MCF 10A (cell line): Measurements from ENCODE around the gene TDRD10. TPM values are rescaled to one million over a fixed set of nuclear protein-coding genes. Genes with fewer than 3 reads are reported as not detected.

Source experiments
- BruUV-seq: library from RNA; stranded (reverse); fragments of 400-500 nt; replicated peaks from 2 replicates; lab custom pipeline; 2021; lab: Mats Ljungman, UMichigan
- CTCF ChIA-PET: fragments of 300-600 bp; sonication (Branson Sonifier 250); formaldehyde crosslinking; extraction: SDS; loops from one replicate; lab custom pipeline; 2021; ENCODE audit warnings: antibody characterized with exemption, inconsistent platforms; lab: Yijun Ruan, JAX
- POLR2A ChIA-PET: fragments of 300-600, 350-650 bp; sonication (Branson Sonifier 250); formaldehyde crosslinking; extraction: SDS; loops from one replicate; lab custom pipeline; 2020; ENCODE audit warnings: antibody characterized with exemption, inconsistent platforms; lab: Yijun Ruan, JAX
- DNase-seq: peaks from one replicate; pipeline ENCODE4 v3.0.0-alpha.2; 2018; ENCODE audit not compliant: unreplicated experiment
- H3K27ac Mint-ChIP-seq: one replicate; pipeline ENCODE4 v1.8.0; 2022; ENCODE audit warnings: mild to moderate bottlenecking, low read depth, mixed read lengths; ENCODE audit not compliant: unreplicated experiment
- H3K27me3 Mint-ChIP-seq: one replicate; pipeline ENCODE4 v1.8.0; 2022; ENCODE audit warnings: mixed read lengths; ENCODE audit not compliant: insufficient read depth, unreplicated experiment
- H3K36me3 Mint-ChIP-seq: one replicate; pipeline ENCODE4 v1.8.0; 2022; ENCODE audit warnings: mild to moderate bottlenecking, moderate library complexity, mixed read lengths; ENCODE audit not compliant: insufficient read depth, unreplicated experiment
- H3K4me1 Mint-ChIP-seq: one replicate; pipeline ENCODE4 v1.8.0; 2022; ENCODE audit warnings: mixed read lengths; ENCODE audit not compliant: insufficient read depth, unreplicated experiment
- H3K4me3 Mint-ChIP-seq: one replicate; pipeline ENCODE4 v1.8.0; 2022; ENCODE audit warnings: mild to moderate bottlenecking, moderate library complexity, mixed read lengths; ENCODE audit not compliant: unreplicated experiment
- H3K9me3 Mint-ChIP-seq: one replicate; pipeline ENCODE4 v1.8.0; 2022; ENCODE audit warnings: mixed read lengths; ENCODE audit not compliant: unreplicated experiment
- intact Hi-C: fragments of 100-400 bp; cut with micrococcal nuclease; formaldehyde crosslinking; loops from 2 replicates; pipeline ENCODE4 v1.14.1; 2022
- total RNA-seq: library from RNA; stranded (reverse); gene quantifications from 2 replicates; pipeline ENCODE4 v1.2.3, GENCODE V29; 2022
- TF ChIP-seq, protein P1 (sequence below): fragments of 200-600 bp; IDR thresholded peaks from one replicate; pipeline ENCODE4 v1.8.0; 2022; ENCODE audit warnings: antibody characterized with exemption, mild to moderate bottlenecking; ENCODE audit not compliant: unreplicated experiment

The TDRD10 gene
- total RNA-seq, 1 experiment from 2014 or later, result not detected

DNA sequence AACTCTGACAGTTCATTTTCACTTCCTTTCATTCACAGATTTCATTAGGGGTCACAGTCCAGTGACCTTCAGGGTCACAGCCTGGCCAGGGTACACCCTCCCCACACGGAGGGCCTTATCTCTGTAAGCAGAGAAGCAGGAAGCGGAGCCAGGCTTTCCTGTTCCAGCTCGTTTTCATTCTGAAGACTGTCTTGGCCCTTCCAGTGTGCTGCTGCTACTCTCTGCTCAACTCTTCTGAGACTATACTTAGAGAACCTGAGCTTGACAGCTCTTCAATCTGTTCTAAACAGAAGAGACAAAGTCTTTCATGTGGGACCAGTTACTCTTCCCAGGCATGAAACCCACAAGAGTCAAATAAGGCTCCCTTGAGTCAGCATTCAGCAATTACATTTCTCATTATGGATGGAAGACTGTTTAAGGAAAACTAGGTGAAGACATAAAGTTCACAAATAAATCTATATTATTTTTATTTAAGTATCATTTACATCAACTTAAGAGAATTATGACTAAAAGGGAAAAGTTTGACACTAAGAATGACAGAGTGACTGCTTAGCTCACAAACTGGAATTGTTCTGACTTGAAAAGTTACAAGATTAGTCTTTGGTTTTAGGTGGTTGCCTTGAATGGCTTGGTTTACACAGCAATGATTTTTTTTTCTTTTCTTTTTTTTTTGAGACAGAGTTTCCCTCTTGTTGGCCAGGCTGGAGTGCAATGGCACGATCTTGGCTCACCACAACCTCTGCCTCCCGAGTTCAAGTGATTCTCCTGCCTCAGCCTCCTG lies 4.8 kb upstream of the TDRD10 start:
- intact Hi-C loops, result no loop called here
- DNase-seq, result no peak
- TF ChIP-seq, protein P1, sequence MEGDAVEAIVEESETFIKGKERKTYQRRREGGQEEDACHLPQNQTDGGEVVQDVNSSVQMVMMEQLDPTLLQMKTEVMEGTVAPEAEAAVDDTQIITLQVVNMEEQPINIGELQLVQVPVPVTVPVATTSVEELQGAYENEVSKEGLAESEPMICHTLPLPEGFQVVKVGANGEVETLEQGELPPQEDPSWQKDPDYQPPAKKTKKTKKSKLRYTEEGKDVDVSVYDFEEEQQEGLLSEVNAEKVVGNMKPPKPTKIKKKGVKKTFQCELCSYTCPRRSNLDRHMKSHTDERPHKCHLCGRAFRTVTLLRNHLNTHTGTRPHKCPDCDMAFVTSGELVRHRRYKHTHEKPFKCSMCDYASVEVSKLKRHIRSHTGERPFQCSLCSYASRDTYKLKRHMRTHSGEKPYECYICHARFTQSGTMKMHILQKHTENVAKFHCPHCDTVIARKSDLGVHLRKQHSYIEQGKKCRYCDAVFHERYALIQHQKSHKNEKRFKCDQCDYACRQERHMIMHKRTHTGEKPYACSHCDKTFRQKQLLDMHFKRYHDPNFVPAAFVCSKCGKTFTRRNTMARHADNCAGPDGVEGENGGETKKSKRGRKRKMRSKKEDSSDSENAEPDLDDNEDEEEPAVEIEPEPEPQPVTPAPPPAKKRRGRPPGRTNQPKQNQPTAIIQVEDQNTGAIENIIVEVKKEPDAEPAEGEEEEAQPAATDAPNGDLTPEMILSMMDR, result no peak
- H3K4me1 Mint-ChIP-seq, result no peaks in the 10 kb centered on the region
- ChIA-PET POLR2A (interaction anchor here (1.3 kb wide), 1 partner anchor 14 kb away, joined by 3 read pairs; no protein-coding TSS in a partner anchor), CTCF (interaction anchor here (0.5 kb wide), 1 partner anchor 12 kb away, joined by 3 read pairs; no protein-coding TSS in a partner anchor)
- no peaks in the 10 kb centered on the region for H3K36me3 Mint-ChIP-seq
- H3K9me3 Mint-ChIP-seq, result no peaks in the 10 kb centered on the region
- H3K4me3 Mint-ChIP-seq, result no peak overlapping the region
- no peak overlapping the region for H3K27ac Mint-ChIP-seq
- BruUV-seq, result no TSS peak
- peaks cover 34% of the 10 kb centered on the region for H3K27me3 Mint-ChIP-seq

DNA sequence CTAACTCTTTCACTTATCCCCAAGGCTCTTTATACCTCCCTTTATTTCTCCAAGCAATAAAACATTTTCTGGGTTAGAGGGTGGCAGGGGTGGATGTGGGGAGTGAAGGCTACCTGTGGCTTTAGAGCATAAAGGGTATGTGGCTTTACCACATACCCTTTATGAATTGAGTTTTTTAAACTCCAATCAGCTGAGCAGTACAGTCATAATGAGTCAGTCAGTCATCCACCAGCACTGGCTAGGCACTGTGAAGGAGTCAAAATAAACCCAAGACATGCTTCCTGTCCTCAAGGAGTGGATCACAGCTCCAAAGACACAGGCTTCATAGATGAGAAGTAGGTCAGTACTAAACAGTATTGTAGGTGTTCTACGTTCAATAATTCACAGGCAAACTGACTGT lies 2.6 kb upstream of the TDRD10 start:
- no peak for DNase-seq
- no TSS peak for BruUV-seq
- H3K9me3 Mint-ChIP-seq, result no peaks in the 10 kb centered on the region
- ChIA-PET POLR2A (interaction anchor here (1.0 kb wide), 1 partner anchor 14 kb away, joined by 3 read pairs; no protein-coding TSS in a partner anchor), CTCF (interaction anchor here (1.5 to 2.4 kb wide), 3 partner anchors 9 to 20 kb away, joined by 4 to 7 read pairs (median 6); no protein-coding TSS in a partner anchor)
- no peaks in the 10 kb centered on the region for H3K36me3 Mint-ChIP-seq
- no peaks in the 10 kb centered on the region for H3K4me1 Mint-ChIP-seq
- peaks cover 44% of the 10 kb centered on the region for H3K27me3 Mint-ChIP-seq
- TF ChIP-seq, protein P1, result no peak
- intact Hi-C loops, result no loop called here
- no peak overlapping the region for H3K4me3 Mint-ChIP-seq
- H3K27ac Mint-ChIP-seq, result no peak overlapping the region

DNA sequence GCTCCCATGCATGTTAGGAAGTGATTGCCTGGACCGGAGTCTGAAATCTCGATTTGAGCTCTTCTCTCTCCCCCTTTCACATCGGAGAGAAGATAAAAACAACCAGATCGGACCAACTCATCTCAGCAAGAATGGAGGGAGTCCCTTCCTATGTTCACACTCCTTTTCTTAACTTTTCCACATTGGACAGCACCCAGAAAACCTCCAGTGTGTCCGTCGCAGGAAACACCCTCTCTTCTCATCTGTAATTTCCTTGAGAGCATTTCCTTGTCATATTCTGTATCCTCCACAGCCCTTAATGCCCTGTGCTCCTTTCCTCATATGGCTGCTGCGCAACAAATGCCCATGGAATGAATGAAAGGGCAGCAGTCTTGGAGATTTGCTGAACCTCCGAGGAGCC lies 1.5 kb upstream of the TDRD10 start:
- DNase-seq, result no peak
- intact Hi-C loops, result no loop called here
- ChIA-PET CTCF (interaction anchor here (0.6 to 2.4 kb wide), 5 partner anchors 10 to 741 kb away, joined by 3 to 7 read pairs (median 4); no protein-coding TSS in a partner anchor), POLR2A (interaction anchor here (0.6 to 2.1 kb wide), 4 partner anchors 15 to 773 kb away, joined by 3 to 5 read pairs (median 4); partner anchors contain the start of gene INTS3)
- Mint-ChIP-seq H3K27me3 (peaks cover 52% of the 10 kb centered on the region), H3K4me1 (no peaks in the 10 kb centered on the region), H3K4me3 (no peak overlapping the region), H3K9me3 (no peaks in the 10 kb centered on the region), H3K36me3 (no peaks in the 10 kb centered on the region), H3K27ac (no peak overlapping the region)
- TF ChIP-seq, protein P1, result no peak
- no TSS peak for BruUV-seq

- Mint-ChIP-seq H3K27ac (no peak overlapping the region), H3K4me1 (no peaks in the 10 kb centered on the region), H3K36me3 (no peaks in the 10 kb centered on the region), H3K9me3 (no peaks in the 10 kb centered on the region), H3K4me3 (no peak overlapping the region), H3K27me3 (peaks cover 58% of the 10 kb centered on the region)
- no peak for DNase-seq
- no TSS peak for BruUV-seq
- TF ChIP-seq, protein P1, result no peak
- intact Hi-C loops, result no loop called here
- ChIA-PET CTCF (interaction anchor here (1.6 to 2.4 kb wide), 2 partner anchors 11 to 32 kb away, joined by 4 to 7 read pairs; no protein-coding TSS in a partner anchor), POLR2A (interaction anchor here (0.6 to 2.1 kb wide), 5 partner anchors 18 to 718 kb away, joined by 3 to 6 read pairs (median 5); no protein-coding TSS in a partner anchor)
Observed at GRCh38 chr1:154501423-154502065, 475 bp upstream of the TDRD10 start.
